GM10266 (cell line): ENCODE results near the gene GSG1L.

Experiments
- DNase-seq: peaks from one replicate; pipeline ENCODE4 v3.0.0; 2012; ENCODE audit errors: extremely low spot score
- TF ChIP-seq, protein P1 (sequence below): IDR thresholded peaks from 2 replicates; pipeline ENCODE4 v1.5.1; 2012; ENCODE audit warnings: mild to moderate bottlenecking, low read depth; ENCODE audit not compliant: control insufficient read depth, insufficient read depth; ENCODE audit errors: missing control alignments

GSG1L gene

DNA sequence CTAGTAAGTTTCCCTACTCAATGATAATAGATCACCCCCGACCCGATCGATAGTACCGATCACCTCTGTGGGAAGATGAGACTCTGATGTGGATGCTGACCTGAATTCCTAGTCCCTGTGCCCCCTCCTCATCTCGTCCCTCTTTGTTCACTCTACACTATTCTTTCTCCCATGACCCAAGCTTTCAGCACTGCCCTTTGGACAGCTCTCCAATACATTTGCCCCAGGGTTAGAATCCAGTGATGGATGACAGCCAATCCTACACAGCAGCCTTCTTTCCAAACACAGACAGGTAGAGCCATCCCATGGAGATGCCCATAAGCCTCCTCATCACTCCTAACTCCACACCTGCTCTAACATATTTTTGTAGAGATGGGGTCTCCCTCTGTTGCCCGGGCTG lies 141.1 kb downstream of the GSG1L start:
- no peak for DNase-seq

DNA sequence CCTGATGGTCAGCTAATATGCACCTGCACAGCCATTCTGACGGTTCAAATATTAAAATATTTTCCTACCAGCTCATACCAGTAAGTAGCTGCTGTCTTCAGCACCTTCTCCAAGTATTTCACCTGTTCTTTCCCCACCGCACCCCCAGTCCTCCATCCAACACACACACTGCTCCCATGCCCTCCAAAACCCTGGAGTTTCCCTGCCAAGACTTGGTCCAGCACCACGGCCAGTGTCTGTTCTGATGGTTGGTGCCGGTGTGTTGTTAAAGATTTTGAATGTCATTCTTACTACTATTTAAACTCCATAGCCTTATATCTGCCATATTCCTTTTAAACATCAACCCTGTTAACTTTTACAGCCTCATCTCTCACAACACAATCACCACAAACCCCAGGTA lies 142.4 kb downstream of the GSG1L start:
- DNase-seq, result no peak
- TF ChIP-seq, protein P1, sequence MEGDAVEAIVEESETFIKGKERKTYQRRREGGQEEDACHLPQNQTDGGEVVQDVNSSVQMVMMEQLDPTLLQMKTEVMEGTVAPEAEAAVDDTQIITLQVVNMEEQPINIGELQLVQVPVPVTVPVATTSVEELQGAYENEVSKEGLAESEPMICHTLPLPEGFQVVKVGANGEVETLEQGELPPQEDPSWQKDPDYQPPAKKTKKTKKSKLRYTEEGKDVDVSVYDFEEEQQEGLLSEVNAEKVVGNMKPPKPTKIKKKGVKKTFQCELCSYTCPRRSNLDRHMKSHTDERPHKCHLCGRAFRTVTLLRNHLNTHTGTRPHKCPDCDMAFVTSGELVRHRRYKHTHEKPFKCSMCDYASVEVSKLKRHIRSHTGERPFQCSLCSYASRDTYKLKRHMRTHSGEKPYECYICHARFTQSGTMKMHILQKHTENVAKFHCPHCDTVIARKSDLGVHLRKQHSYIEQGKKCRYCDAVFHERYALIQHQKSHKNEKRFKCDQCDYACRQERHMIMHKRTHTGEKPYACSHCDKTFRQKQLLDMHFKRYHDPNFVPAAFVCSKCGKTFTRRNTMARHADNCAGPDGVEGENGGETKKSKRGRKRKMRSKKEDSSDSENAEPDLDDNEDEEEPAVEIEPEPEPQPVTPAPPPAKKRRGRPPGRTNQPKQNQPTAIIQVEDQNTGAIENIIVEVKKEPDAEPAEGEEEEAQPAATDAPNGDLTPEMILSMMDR, result no peak

More for the DNA sequence above, 141.1 kb downstream of the GSG1L start:
- TF ChIP-seq, protein P1, result no peak

DNA sequence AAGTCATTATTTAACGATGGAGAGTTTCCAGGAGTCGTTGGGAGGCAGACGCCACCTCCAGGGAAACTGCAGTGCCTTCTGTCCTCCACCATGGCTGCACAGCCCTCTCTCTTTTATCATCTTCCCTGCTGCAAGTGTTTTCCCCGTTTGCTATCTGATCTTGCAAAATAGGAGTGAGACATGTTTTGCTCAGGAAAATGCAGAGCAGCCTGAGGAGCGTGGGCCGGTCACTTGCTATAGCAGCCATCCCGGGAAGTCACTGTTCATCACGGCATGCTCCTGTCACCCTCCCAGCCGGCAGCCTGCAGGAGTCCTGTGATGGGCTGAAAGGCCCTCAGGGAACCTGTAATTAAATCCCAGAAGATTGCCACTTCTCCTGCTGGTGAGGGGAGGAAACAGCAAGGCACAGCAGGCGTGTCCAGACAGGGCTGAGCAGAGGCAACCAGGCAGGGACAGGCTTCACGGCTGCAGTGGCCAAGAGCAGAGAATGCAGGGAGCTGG lies 143.1 kb downstream of the GSG1L start:
- no peak for DNase-seq
- TF ChIP-seq, protein P1, result no peak

DNA sequence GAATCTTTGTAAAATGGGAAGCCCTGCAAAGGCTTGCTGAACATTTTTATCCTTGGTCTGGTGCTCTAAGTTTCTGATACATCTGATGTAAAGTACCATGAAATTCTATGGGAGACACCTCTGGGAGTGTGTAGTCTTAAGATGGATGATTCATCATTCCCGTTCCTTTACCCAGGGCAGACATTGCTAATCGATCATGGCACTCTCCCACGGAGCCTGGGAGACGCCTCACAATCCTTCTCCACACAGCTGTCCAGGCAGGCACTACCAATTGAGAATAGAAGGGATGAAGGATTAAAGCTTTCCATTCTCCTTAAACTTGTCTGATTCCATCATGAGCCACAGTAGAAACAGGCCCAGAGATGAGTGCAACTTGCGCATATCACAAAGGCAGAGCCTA lies 144.8 kb downstream of the GSG1L start:
- no peak for DNase-seq
- TF ChIP-seq, protein P1, result no peak

DNA sequence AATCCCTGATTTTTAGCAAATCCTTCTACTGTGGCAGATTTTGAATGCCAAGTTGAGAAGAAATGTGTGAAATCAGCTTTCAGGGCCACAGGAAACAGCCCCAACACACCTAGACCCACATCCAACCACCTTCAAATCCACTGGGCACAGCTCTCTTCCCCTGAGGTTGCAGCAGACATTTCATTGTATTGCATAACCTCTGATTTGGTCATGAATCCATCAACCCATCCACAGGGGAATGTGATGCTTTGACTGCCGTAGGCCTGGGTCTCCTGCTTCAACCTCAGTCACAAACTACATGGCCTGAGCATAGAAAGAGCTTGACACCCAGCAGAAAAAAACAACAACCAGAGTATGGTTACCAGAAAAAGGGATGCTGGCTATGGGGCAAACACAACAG lies 145.6 kb downstream of the GSG1L start:
- TF ChIP-seq, protein P1, result no peak
- no peak for DNase-seq

DNA sequence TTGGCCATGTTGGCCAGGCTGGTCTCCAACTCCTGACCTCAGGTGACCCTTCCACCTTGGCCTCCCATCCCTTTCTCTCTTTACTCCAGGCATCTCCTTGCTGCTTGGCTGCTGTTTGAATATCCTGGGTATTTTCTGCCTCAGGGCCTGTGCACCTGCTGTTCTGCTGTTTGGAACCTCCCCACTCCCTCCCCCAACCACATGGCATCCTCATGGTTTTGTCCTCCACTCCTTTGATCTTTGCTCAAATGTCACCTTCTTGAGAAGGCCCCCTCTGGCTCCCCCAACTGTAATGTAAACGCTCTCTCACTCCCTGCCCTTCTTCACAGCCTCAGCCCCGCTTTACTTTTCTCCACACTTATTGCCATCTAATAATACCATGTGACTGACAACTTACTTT lies 152.0 kb downstream of the GSG1L start:
- TF ChIP-seq, protein P1, result no peak
- no peak for DNase-seq

DNA sequence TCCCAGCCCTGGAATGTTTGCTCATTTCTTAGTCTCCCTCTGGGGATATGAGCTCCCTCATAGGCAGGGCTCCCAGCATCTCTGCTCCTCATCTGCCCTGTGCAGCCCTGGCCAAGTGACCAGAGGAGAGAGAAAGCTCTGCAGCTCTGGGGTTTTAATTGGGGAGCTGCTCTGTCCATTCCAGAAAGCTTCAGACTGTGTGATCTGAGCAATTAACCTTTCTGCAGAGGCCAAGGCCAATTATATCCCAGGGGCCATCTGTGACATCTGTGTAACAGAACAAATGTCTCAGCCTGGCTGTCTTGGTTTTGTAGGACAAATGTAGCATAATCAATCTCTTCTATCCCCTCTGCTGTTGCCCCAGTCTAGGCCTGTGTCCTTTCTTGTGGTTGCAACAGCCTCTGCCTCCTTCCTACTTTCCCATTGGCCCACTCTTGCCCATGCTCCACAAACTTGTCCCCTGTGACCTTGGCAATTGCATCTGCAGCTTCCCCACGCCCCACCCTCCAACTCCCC lies 156.0 kb downstream of the GSG1L start:
- no peak for DNase-seq
- TF ChIP-seq, protein P1, result no peak
